ENCODE data around the gene NR2F6.

The NR2F6 gene

DNA sequence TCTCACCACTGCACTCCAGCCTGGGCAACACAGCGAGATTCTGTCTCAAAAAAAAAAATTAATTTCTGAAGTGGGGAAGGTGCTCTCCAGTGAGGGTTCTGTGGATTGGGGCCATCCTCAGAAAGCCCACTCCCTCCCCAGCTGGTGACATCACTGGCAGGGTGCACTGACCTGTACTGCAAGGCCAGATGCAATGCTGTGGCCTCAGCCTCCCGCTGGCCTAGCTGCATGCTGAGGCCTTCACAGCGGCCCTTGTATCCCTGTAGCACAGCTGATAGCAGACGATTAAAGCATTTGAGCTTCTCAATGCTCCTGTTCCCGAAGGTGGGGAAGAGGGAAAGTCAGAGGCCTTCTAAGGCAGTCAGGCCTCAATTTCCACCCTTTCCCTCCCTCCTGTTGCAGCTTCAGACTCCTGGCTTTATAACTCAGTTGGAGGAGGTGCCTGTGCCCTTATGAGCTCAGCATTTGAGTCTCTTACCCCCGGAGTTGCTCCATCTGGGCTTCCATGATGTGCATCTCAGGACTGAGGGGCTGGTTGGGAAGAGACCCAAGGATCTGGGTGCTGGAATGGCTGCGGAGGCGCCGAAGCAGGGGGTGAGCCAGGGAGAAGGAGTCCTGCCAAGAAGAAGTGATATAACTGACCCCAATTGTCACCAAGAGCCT, 13.5 kb upstream of the NR2F6 start:
- ChIA-PET CTCF (interaction anchor here (0.7 to 1.4 kb wide), 3 partner anchors 11 to 34 kb away, joined by 3 to 5 read pairs (median 4); no protein-coding TSS in a partner anchor), POLR2A (interaction anchor here (0.9 to 1.6 kb wide), 6 partner anchors 9 to 45 kb away, joined by 3 to 5 read pairs (median 3); partner anchors contain the start of genes OCEL1 and USE1)
- no peak for DNase-seq (ENCODE audit: extremely low spot score)
- no peak for TF ChIP-seq SP1 (IDR thresholded peaks at IDR 0.05)
- TF ChIP-seq LEF1 (IDR thresholded peaks at IDR 0.05; ENCODE audit: borderline replicate concordance), result no peak
- TF ChIP-seq FOXA1 (IDR thresholded peaks at IDR 0.05), result no peak
- TF ChIP-seq ELF4 (IDR thresholded peaks at IDR 0.05), result no peak
- TF ChIP-seq ARNT (IDR thresholded peaks at IDR 0.05), result no peak
- TF ChIP-seq ZNF384 (IDR thresholded peaks at IDR 0.05), result no peak
- no peak for TF ChIP-seq PKNOX1 (IDR thresholded peaks at IDR 0.05)
- TF ChIP-seq FOXM1 (IDR thresholded peaks at IDR 0.05; ENCODE audit: borderline replicate concordance), result no peak
- no peak for TF ChIP-seq BHLHE40 (IDR thresholded peaks at IDR 0.05; ENCODE audit: borderline replicate concordance)
- no peak for TF ChIP-seq FOXK2 (IDR thresholded peaks at IDR 0.05)

GRCh38 chr19:17256130-17256529, 10.4 kb upstream of the NR2F6 start:
- CTCF ChIA-PET, result no interaction called here

GRCh38 chr19:17255150-17255621, 9.5 kb upstream of the NR2F6 start:
- ChIA-PET POLR2A (no interaction called here), CTCF (no interaction called here)
- TF ChIP-seq FOXM1 (IDR thresholded peaks at IDR 0.05; ENCODE audit: borderline replicate concordance) (no peak), PKNOX1 (IDR thresholded peaks at IDR 0.05) (peak; percentile 52; the same call in 1 of the 2 replicates)
- no peak for DNase-seq (ENCODE audit: extremely low spot score)

More at GRCh38 chr19:17256130-17256529, 10.4 kb upstream of the NR2F6 start:
- no peak for DNase-seq (ENCODE audit: extremely low spot score)
- POLR2A ChIA-PET, result interaction anchor here (0.7 kb wide), 1 partner anchor 14 kb away, joined by 4 read pairs; no protein-coding TSS in a partner anchor
- TF ChIP-seq L3MBTL2 (conservative IDR thresholded peaks at IDR 0.05) (no peak), CTBP1 (IDR thresholded peaks at IDR 0.05; ENCODE audit: borderline replicate concordance) (no peak), TARDBP (IDR thresholded peaks at IDR 0.05) (no peak), ELF4 (IDR thresholded peaks at IDR 0.05) (no peak), SUZ12 (IDR thresholded peaks at IDR 0.05) (no peak), PKNOX1 (IDR thresholded peaks at IDR 0.05) (no peak), BHLHE40 (IDR thresholded peaks at IDR 0.05; ENCODE audit: borderline replicate concordance) (no peak), LEF1 (IDR thresholded peaks at IDR 0.05; ENCODE audit: borderline replicate concordance) (no peak)

DNA sequence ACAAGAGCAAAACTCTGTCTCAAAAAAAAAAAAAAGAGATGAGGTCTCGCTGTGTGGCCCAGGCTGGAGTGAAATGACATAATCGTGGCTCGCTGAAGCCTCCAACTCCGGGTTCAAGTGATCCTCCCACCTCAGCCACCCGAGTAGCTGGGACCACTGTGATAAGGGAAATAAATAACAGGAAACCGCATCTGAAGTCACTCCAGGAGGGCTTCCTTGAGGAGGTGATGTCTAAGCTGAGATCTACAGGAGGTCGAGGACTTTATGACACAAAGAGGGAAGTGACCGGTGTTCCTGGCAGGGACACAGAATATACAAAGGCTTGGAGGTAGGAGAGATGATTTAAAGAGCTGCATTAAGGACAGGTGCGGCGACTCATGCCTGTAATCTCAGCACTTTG, 8.9 kb upstream of the NR2F6 start:
- ChIA-PET CTCF (no interaction called here), POLR2A (no interaction called here)
- TF ChIP-seq FOXA1 (IDR thresholded peaks at IDR 0.05) (no peak), PKNOX1 (IDR thresholded peaks at IDR 0.05) (no peak), LEF1 (IDR thresholded peaks at IDR 0.05; ENCODE audit: borderline replicate concordance) (no peak), FOXK2 (IDR thresholded peaks at IDR 0.05) (no peak), CTBP1 (IDR thresholded peaks at IDR 0.05; ENCODE audit: borderline replicate concordance) (no peak), FOXM1 (IDR thresholded peaks at IDR 0.05; ENCODE audit: borderline replicate concordance) (no peak), ARNT (IDR thresholded peaks at IDR 0.05) (no peak), L3MBTL2 (conservative IDR thresholded peaks at IDR 0.05) (no peak)
- no peak for DNase-seq (ENCODE audit: extremely low spot score)

DNA sequence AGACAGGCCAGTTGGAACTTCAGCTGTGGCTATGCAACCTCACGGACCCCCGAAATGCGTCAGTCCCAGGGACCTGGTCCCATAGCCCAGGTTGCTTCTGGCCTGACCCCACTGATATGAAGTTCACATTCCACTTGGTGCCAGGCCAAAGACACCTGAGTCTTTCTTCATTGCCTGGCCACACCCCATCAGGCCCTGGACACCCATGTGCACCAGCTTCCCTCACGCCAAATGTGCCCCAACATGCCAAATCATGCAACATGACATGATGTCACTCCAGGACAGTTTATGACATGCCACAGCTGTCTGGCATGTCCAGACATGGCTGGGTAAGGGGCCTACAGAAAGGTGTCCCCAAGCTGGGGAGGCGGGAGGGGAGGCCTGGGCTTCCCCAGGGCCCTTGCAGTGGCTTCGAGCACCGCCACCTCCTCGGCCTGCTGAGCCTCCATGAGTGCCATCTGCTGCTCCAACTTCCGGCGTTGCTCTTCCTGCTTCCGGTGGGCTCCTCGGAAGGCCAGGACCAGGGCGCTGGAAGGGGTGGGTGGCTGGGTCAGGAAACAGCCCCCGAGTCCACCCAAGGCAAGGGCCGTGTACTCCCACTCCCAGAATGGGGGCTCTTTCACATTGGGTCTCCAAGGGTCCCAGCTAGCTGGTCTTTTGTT, 4.3 kb upstream of the NR2F6 start:
- CTCF ChIA-PET, result interaction anchor here (0.6 to 1.4 kb wide), 3 partner anchors 11 to 28 kb away, joined by 3 to 9 read pairs (median 5); no protein-coding TSS in a partner anchor
- POLR2A ChIA-PET, result interaction anchor here (0.9 to 2.8 kb wide), 6 partner anchors 9 to 34 kb away, joined by 3 to 11 read pairs (median 5); partner anchors contain the start of genes BABAM1, OCEL1 and USE1
- no peak for TF ChIP-seq SUZ12 (IDR thresholded peaks at IDR 0.05)
- no peak for TF ChIP-seq LEF1 (IDR thresholded peaks at IDR 0.05; ENCODE audit: borderline replicate concordance)
- TF ChIP-seq ZNF384 (IDR thresholded peaks at IDR 0.05), result no peak
- no peak for TF ChIP-seq PKNOX1 (IDR thresholded peaks at IDR 0.05)
- no peak for TF ChIP-seq FOXA1 (IDR thresholded peaks at IDR 0.05)
- TF ChIP-seq BHLHE40 (IDR thresholded peaks at IDR 0.05; ENCODE audit: borderline replicate concordance), result no peak
- no peak for TF ChIP-seq CTBP1 (IDR thresholded peaks at IDR 0.05; ENCODE audit: borderline replicate concordance)
- no peak for TF ChIP-seq ARNT (IDR thresholded peaks at IDR 0.05)
- no peak for TF ChIP-seq FOXM1 (IDR thresholded peaks at IDR 0.05; ENCODE audit: borderline replicate concordance)
- no peak for TF ChIP-seq HDGF (IDR thresholded peaks at IDR 0.05; ENCODE audit: borderline replicate concordance)
- TF ChIP-seq TARDBP (IDR thresholded peaks at IDR 0.05), result no peak
- TF ChIP-seq SP1 (IDR thresholded peaks at IDR 0.05), result no peak
- no peak for TF ChIP-seq L3MBTL2 (conservative IDR thresholded peaks at IDR 0.05)
- DNase-seq (ENCODE audit: extremely low spot score), result no peak

Measured in HEK293T (cell line).